MG63 (cell line): ENCODE measurements around the gene HMSD. TPM values are rescaled to one million over a fixed set of nuclear protein-coding genes. Genes with fewer than 3 reads are reported as not detected.
"Not testable (repeated sequence)": the region's sequence is repeated elsewhere in the genome, so short reads cannot be mapped to it uniquely, and the experiment has no call there.

Experiments
- DNase-seq: peaks from one replicate; pipeline ENCODE4 v3.0.0-alpha.2; 2020
- H3K27me3 ChIP-seq: fragments of 250-450 bp; sonication (Bioruptor Pico); 2 replicates; pipeline ENCODE4 v1.5.1; 2020; ENCODE audit warnings: mild to moderate bottlenecking, moderate library complexity
- H3K36me3 ChIP-seq: fragments of 250-450 bp; sonication (Bioruptor Pico); 2 replicates; pipeline ENCODE4 v1.5.1; 2020; ENCODE audit warnings: mild to moderate bottlenecking, moderate library complexity
- H3K4me3 ChIP-seq: fragments of 250-450 bp; sonication (Bioruptor Pico); 2 replicates; pipeline ENCODE4 v1.5.1; 2020; ENCODE audit warnings: mild to moderate bottlenecking, moderate library complexity
- H3K9me3 ChIP-seq: fragments of 250-450 bp; sonication (Bioruptor Pico); 2 replicates; pipeline ENCODE4 v1.5.1; 2020; ENCODE audit warnings: mild to moderate bottlenecking, moderate library complexity
- total RNA-seq: library from RNA; depleted of rRNA; stranded (reverse); fragments of >200 nt; shearing (Covaris generic); gene quantifications from 2 replicates; pipeline ENCODE4 v1.2.3, GENCODE V29; 2014; ENCODE audit warnings: low replicate concordance

Gene HMSD
- total RNA-seq, 1 experiment from 2014 or later = not detected

DNA sequence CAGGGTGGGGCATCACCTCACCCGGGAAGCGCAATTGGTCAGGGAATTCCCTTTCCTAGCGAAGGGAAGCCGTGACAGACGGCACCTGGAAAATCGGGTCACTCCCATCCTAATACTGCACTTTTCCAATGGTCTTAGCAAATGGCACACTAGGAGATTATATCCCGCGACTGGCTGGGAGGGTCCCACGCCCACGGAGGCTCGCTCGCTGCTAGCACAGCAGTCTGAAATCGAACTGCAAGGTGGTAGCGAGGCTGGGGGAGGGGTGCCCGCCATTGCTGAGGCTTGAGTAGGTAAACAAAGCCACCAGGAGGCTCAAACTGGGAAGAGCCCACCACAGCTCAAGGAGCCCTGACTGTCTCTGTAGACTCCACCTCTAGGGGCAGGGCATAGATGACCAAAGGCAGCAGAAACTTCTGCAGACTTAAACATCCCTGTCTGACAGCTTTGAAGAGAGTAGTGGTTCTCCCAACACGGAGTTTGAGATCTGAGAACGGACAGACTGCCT, 8.5 kb upstream of the HMSD start:
- not testable (repeated sequence) for H3K36me3 ChIP-seq, H3K4me3 ChIP-seq, H3K27me3 ChIP-seq, H3K9me3 ChIP-seq, DNase-seq

DNA sequence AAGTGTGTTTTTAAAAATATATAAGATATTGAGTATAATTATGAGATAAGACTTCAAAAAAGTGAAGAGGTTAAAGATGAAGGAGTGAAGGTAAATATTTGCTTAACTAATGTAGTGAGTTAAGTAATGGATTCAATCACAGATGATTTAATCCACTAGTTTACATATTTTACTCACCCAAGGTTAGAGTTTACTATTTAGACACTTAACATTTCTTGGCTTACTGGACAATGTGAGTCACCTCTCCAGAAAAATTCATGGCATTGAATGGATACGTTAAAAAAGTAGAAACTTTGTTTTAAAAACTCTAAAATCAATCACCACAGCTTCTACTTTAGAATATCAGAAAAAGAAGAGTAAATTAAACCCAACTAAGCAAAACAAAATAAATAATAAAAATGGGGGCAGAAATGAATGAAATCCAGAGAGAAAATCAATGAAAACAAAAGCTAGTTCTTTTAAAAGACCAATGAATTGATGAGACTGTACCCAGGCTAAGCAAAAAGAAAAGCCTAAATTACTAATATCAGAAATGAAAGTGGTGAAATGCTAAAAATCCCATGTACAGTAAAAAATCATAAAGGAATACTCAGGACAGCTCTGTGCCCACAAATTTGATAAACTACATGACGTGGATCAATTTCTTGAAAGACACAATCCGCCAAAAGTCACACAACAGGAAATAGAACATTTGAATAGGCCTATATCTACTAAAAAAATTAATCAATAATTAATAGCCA, 1.9 kb upstream of the HMSD start:
- Histone ChIP-seq H3K27me3 (no peaks in the 10 kb centered on the region), H3K36me3 (no peaks in the 10 kb centered on the region), H3K4me3 (no peak overlapping the region), H3K9me3 (no peaks in the 10 kb centered on the region)
- DNase-seq = no peak

DNA sequence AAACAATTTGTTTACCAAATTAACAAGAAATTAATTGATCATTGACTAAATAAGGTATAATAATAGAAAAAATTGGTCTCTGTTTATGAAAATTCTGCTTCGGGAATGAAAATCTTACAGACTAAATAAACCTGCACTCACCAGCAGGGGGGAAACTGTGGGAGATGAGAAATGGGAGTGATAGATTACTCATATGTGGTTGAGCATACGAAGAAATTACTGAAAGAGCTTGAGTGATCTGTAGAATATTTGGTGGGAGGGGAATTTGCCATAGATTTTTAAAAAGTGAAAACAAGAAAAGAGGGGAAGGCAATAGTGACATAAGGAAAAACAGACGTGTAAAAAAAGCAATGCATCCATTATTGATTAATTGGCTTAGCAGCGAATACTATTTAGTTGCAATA, 2.2 kb downstream of the HMSD start:
- H3K27me3 ChIP-seq = no peaks in the 10 kb centered on the region
- H3K4me3 ChIP-seq = no peak overlapping the region
- H3K9me3 ChIP-seq = no peaks in the 10 kb centered on the region
- no peaks in the 10 kb centered on the region for H3K36me3 ChIP-seq
- no peak for DNase-seq

DNA sequence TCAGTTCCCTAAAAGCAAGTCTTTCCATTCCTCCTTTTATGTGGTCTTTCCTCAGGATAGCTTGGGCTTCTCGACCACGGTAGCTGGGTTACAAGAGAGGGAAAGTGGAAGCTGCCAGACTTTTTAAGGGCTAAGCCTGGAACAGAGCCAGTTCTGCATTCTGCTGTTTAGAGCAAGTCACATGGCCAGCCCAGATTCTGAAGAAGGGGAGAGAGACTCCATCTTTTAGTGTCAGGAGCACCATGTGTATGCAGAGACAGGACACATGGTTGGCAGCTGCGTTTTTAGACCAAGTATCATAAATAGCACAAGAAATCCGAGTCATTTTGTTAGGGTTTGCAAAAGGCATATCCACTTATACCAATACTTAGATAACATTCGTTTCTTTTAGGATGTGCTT, 4.7 kb downstream of the HMSD start:
- Histone ChIP-seq H3K36me3 (no peaks in the 10 kb centered on the region), H3K9me3 (no peaks in the 10 kb centered on the region), H3K27me3 (peaks cover 5% of the 10 kb centered on the region; the same call in 1 of the 2 replicates), H3K4me3 (no peak overlapping the region)
- no peak for DNase-seq

DNA sequence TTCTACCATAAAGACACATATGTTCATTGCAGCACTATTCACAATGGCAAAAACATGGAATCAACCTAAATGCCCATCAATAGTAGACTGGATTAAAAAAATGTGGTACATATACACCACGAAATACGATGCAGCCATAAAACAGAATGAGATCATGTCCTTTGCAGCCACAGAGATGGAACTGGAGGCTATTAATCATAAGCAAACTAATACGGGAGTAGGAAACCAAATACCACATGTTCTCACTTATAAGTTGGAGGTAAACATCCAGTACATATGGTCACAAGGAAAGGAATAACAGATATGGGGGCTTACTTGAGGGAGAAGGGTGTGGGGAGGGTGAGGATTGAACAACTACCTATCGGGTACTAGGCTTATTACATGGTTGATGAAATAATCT, 7.7 kb downstream of the HMSD start:
- Histone ChIP-seq H3K27me3 (peaks cover 12% of the 10 kb centered on the region; the same call in 1 of the 2 replicates), H3K9me3 (no peaks in the 10 kb centered on the region), H3K4me3 (no peak overlapping the region), H3K36me3 (no peaks in the 10 kb centered on the region)
- DNase-seq = no peak

DNA sequence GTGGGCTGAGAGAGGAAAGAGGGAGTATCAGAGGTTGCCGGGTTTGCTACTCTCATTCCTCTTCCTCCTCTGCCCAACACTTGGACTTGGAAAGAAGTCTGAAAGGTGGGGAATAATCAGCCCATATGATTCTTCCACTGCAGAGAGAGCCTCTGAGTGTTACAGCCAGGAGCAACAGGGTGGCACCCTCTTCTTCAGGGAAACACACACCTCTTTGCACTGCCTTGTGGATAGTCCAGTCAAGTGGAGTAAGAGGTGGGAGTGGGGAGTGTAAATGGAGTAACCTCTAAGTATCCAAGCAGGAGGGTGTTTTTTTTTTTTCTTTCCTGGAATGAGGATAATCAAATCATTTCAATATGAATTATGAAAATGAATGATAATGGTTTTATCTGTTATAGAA, 11.8 kb downstream of the HMSD start:
- H3K36me3 ChIP-seq = no peaks in the 10 kb centered on the region
- no peak for DNase-seq
- H3K9me3 ChIP-seq = no peaks in the 10 kb centered on the region
- no peak overlapping the region for H3K4me3 ChIP-seq
- H3K27me3 ChIP-seq = peaks cover 12% of the 10 kb centered on the region; the same call in 1 of the 2 replicates

DNA sequence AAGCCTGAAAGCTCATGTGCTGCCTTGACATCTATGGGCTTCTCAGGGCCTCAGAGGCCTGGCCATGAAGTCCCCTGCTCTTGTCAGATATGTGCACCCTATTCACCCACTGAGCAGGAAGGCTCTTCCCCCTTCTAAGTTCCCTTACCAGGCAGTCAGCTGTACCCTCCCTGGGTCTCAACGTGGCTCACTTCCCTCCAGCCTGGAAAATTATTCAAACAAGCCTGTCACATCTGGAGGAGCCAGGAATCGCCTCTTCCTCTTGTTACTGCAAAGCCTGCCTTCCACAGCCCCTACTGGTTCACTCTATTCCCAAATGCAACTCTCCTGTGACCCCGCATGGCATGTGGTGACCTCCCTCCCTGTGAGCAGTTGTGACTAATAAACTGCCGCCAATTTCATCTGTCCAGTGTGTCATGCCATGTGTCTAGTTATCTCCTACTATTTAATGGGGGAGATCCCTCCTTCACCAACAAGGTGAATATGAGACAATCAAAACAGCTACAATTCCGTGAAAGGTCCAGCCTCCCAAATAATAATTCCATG, 12.4 kb downstream of the HMSD start:
- H3K4me3 ChIP-seq = no peak overlapping the region
- H3K9me3 ChIP-seq = no peaks in the 10 kb centered on the region
- no peak for DNase-seq
- H3K36me3 ChIP-seq = no peaks in the 10 kb centered on the region
- H3K27me3 ChIP-seq = peaks cover 12% of the 10 kb centered on the region; the same call in 1 of the 2 replicates

DNA sequence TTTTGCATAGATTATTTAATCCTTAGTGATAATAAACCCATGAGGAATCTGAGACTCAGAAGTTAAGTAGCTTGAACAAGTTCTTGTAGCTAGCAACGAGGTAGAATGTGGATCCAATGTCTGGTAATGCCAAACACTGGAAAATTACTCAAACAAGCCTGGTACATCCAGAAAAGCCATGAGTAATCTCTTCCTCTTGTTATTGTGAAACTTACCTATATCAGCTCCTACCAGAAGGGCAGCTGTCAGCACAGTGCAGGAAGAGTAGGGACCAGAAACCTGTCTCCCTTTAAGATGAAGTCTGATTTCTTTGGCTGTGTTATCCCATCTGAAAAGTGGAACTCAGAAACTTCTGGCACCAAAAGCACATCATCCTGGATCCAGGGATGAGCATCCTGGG, 13.0 kb downstream of the HMSD start:
- H3K4me3 ChIP-seq = no peak overlapping the region
- no peak for DNase-seq

DNA sequence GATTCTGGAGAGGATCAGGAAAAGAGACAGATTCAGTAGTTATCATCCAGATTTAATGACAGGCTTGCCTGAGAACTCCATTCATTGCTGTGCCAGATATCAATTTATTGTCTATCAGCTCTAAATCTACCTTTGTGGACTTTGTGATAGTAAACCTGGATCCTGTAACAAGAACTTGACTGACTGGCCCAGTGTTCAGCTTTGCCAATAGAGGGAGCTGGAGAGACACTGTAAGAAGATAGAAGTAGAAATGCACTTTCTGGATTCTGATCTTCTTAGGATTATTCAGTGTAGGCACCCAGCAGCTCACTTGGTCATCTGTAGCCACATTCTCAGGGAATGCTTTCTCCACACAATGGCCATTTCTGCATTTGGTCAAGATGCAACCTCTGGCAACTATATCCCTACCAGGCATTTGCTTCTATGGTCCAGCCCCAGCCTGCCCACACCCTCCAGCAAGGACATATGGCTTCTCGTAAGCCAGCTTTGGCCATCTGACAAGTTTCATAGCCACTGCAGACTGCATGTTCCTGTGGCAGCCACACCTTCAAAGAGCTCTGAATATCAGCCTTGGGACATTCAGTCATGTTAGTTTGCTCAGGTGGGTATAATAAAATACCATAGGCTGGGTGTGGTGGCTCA, 14.6 kb downstream of the HMSD start:
- H3K4me3 ChIP-seq = no peak overlapping the region

More for the DNA sequence above, 13.0 kb downstream of the HMSD start:
- H3K9me3 ChIP-seq = no peaks in the 10 kb centered on the region
- H3K27me3 ChIP-seq = peaks cover 12% of the 10 kb centered on the region; the same call in 1 of the 2 replicates
- no peaks in the 10 kb centered on the region for H3K36me3 ChIP-seq

DNA sequence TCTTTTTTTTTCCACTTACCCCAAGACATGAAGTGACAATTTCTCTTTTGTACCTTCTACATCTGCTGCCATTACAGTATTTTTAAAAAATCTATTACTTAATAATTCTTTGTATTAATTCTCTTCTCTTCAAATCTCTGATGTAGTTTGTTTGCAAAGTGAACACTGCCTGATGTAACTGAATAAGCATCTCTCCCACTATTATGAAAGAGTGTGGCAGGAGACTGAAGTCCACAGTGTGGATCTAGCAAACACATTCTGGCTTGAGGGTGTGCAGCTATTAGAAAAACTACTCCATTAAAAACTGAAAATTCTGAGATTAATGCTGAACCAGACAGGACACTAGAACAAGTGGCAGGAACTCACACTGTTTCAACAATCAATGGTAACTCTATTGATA, 15.8 kb downstream of the HMSD start:
- Histone ChIP-seq H3K36me3 (no peaks in the 10 kb centered on the region), H3K9me3 (no peaks in the 10 kb centered on the region), H3K27me3 (no peaks in the 10 kb centered on the region), H3K4me3 (no peak overlapping the region)
- DNase-seq = no peak

More for the DNA sequence above, 14.6 kb downstream of the HMSD start:
- peak; percentile 15 for DNase-seq
- peaks cover 7% of the 10 kb centered on the region; the same call in 1 of the 2 replicates for H3K27me3 ChIP-seq
- H3K9me3 ChIP-seq = no peaks in the 10 kb centered on the region
- no peaks in the 10 kb centered on the region for H3K36me3 ChIP-seq

DNA sequence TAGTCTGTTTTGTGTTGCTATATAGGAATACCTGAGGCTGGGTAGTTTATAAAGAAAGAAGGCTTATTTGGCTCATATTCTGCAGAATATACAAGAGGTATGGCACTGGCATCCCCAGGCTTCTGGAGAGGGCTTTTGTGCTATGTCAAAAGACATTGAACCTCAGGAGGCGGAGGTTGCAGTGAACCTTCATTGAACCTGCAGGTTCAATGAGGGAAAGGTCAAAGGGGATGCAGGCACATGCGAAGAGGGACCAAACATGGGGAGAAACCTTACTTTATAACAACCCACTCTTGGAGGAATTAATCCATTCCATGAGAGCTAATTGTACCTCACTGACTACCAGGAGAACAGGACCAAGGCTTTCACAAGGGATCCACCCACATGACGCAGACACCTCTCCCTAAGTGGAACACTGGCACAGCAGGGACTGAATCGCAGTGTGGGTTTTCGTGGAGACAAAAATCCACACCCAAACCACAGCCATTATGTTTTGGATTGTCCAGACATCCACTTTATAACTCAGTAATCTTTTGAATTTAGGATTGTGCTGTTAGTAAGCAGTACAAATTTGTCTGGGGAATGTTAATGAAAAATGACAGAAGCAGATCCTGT, 16.7 kb downstream of the HMSD start:
- Histone ChIP-seq H3K9me3 (no peaks in the 10 kb centered on the region), H3K4me3 (no peak overlapping the region), H3K36me3 (no peaks in the 10 kb centered on the region), H3K27me3 (no peaks in the 10 kb centered on the region)
- DNase-seq = no peak

DNA sequence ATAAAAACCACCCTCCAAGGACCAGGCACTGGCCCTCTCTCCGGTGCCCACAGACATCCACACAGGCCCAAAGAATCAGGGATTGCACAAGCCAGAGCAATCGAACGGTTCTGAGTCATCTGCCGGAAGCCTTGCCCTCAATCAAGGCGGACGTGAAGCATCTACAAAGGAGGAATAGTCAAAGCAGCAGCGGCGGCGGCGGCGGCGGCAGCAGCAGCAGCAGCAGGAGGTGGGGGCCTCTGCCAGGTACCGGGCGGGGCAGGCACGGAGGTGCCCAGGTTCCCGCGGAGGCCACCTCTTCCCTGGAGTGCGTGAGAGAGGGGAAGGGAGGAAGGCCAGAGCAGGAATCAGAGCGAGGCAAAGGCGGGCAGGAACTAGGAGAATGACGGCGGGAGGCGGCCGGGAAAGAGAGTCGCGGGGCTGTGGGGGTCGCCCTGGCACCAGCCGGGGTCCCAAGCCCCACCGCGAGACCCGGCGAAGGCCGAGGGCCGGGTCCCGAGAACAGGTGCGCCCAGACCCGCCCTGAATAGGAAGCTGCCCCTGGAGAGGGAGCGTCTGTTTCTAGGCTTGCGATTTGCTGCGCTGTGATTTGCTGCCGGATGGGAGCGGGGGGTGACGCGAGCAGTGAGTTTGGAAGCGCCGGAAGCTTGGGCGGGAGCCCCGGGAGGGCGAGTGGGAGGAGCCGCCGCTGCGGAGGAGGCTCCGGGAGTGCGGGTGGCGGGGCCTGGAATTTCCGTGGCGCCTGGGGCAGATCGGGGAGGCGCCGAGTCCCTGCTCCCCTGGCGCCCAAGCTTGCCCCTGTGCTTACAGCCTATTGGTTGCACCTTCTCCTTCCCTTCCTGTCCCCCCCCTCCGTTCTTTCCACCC, 21.1 kb downstream of the HMSD start, which contains the start of gene SERPINB8:
SERPINB8 (plus strand) TSS at position 140 of the 867 bp plus-strand sequence. CDS start 8,228 bp downstream, outside the sequence.
- peak; percentile 95 for DNase-seq
- Histone ChIP-seq H3K9me3 (no peaks in the 10 kb centered on the region), H3K36me3 (0 out of 2 replicates have a peak, but pooled peaks cover 2% of the 10 kb centered on the region), H3K27me3 (no peaks in the 10 kb centered on the region), H3K4me3 (peak within 1 kb of the TSS; percentile 92)

DNA sequence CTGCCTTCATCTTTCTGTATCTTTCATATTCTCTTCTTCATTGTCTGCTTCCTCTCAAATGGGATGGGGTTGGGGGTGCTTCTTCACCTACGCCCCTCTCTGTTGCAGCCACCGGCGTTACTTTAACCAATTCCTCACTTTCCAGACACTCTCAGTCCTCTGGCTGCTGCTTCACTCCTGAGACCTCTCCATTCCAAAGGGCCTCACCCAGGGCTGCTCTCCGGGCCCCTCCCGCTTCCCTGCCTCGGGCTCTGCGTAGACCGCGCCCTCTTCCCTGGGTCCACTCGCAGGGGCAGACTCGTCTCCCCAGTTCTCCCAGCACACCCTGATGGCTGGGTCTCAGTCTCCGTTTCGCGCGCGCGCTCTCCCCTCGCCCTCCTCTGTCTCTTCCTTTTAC, 21.7 kb downstream of the HMSD start:
- DNase-seq = peak; percentile 31
- H3K36me3 ChIP-seq = 0 out of 2 replicates have a peak, but pooled peaks cover 2% of the 10 kb centered on the region
- H3K27me3 ChIP-seq = no peaks in the 10 kb centered on the region
- H3K4me3 ChIP-seq = peak overlapping the region; percentile 92
- no peaks in the 10 kb centered on the region for H3K9me3 ChIP-seq

DNA sequence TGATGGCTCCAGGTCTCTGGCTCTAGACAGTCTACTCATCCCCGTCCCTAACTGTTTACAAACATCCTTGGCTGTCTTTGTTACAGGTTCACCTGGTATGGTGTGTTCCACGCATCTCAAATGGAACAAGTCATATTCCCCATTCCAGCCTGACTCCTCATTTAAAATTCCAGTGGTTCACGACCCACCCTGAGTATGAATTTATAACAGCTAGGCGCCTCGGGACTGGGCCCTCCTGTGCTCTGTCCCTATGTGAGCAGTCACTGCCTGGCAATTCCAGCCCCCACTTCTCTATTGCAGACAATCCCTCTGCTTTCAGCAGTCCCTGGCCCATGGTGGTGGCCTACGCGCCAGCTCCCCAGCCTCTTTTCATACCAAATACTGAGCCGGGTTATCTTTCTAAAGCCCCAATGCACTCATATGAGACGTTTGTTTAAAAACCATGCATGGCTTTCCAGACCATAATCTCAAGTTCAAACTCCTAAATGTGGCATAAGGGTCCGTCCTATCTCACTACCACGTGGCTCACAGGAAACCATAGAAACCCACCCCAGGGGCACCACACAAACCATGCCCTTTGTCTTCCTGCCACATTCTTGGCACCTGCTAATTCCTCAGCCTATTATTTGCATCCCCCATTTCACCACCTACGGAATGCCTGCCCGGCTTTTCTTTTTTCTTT, 22.4 kb downstream of the HMSD start:
- H3K9me3 ChIP-seq = no peaks in the 10 kb centered on the region
- 0 out of 2 replicates have a peak, but pooled peaks cover 2% of the 10 kb centered on the region for H3K36me3 ChIP-seq
- H3K27me3 ChIP-seq = no peaks in the 10 kb centered on the region
- no peak for DNase-seq
- peak overlapping the region; percentile 92; the same call in 1 of the 2 replicates for H3K4me3 ChIP-seq

DNA sequence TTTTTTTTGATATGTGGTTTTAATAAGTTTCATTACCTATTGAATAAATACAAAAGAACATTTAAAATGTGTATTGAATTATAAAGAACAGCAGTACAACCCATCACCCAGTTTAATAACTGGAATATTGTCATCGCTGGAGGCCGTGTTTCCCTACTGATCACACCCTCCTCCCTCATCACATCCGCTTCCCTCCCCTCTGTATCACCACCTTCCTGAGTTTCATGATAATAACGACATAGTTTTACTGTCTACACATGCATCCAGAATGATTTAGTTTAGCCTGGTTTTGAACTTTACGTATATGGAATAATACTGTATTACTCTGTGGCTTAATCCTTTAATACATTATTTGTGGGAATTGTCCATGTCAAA, 22.9 kb downstream of the HMSD start:
- Histone ChIP-seq H3K36me3 (0 out of 2 replicates have a peak, but pooled peaks cover 2% of the 10 kb centered on the region), H3K4me3 (no peak overlapping the region), H3K27me3 (no peaks in the 10 kb centered on the region), H3K9me3 (no peaks in the 10 kb centered on the region)
- no peak for DNase-seq
